GM18520 (cell line): ENCODE measurements around the gene MXI1.

Source experiments
- ATAC-seq: cut with Tn5 transposase; IDR thresholded peaks from one replicate; pipeline ENCODE4 v1.9.1; 2021; ENCODE audit not compliant: unreplicated experiment

The MXI1 gene

GRCh38 chr10:110273474-110273873 is 66.1 kb downstream of the MXI1 start:
- no peak for ATAC-seq

GRCh38 chr10:110274072-110274627 is 66.7 kb downstream of the MXI1 start:
- ATAC-seq, result no peak

GRCh38 chr10:110274647-110275046 is 67.2 kb downstream of the MXI1 start:
- ATAC-seq, result no peak

DNA sequence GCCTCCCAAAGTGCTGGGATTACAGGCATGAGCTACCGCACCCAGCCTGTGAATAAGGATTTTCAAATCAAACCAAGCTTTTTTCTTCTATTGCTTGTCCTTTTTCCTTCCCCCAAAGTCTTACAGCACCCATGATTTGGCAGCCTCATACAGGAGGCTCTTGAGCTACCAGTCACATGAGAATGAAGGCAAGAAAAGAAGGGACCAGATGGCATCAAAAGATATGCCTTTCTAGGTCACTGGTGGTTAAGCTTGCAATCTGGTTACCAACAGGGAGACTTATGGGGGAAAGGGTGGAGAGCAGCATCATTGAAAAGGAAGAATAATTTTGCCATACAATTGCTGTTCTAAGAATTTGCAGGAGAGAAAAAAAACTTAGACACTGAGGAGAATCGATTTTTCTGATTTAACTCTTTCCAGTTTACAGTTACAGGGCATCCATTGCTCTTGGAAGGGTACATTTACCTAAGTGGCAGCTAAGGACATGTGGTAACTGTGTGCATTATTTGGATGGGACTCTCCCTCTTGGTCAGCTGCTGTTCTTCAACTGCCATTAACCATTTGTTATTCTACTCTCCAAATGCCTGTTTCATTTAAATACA is 67.8 kb downstream of the MXI1 start:
- ATAC-seq, result no peak

DNA sequence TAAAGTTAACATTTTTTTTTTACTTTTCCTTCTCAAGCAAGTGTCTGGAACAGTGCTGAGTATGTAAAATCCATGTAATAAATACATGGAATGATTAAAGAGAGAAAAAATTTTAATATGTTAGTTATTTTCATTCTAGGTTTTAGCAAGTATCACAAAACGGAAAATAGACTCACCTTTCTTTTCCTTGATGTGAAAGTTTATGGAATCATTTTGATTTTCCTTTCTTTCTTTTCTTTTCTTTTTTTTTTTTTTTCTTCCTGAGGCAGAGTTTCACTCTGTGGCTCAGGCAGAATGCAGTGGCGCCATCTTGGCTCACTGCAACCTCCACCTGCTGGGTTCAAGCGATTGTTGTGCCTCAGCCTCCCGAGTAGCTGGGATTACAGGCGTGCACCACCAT is 69.2 kb downstream of the MXI1 start:
- no peak for ATAC-seq

DNA sequence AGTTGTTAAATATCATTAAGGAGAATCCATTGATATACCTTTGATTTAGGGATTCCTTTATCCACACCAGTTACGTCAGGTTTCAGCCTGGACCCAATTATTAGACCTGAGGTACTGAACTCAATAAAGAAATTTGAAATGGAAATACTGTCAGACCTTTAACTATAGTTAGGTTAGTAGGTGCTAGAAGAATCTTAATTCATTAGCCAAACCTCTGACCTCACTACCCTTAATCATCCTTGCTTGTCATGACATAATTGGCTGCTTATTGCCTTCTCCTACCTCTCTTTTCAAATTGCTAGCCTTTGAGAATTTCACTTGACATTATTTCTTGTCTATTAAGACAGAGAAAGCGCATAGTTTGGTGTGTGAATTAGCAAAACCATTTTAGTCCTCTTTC is 70.2 kb downstream of the MXI1 start:
- ATAC-seq, result no peak

- no peak for ATAC-seq
Observed at GRCh38 chr10:110278562-110279406, 71.4 kb downstream of the MXI1 start.

DNA sequence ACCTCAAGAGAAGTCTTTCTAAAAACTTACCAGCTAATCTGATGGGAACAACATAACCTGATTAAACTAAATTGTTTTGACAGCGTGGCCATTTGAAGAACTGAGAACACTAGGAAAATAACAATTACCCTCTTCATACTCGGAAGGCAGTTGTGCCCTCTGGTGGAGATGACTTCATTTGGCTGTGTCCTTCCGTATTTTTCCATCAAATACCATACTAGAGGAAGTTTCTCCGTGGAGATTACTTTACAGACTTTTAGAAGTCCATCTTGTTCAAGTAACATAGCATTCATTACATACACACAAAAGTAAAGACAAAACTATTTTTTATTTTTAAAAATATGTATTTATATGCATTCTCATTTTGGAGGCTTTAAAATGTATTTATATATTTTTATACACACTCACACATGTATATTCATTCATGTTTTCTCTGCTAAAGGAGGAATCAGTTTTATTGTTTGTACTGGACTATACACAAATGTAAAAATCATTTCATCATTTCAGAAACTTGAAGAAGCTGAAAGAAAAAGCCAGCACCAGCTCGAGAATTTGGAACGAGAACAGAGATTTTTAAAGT is 72.1 kb downstream of the MXI1 start:
- ATAC-seq, result no peak

DNA sequence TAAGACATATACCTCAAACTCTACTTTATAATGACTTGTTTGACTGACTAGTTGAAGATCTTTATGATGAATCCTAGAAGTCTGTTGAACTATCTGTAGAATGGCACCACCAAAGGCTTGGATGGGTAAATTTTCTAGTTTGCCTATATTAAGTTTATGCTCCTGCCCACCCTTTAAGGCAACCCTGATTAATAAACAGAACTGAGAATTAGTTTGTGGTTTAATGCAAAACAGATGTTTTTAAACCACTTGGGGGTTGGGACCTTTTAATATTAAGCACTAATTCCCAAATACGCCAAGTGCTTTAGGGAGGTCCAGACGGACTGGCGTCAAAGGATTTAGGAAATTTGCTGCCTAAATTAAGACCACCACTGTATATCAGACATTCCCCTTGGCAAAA is 76.9 kb downstream of the MXI1 start:
- ATAC-seq, result no peak

- ATAC-seq, result no peak
Observed at GRCh38 chr10:110285501-110285900, 78.1 kb downstream of the MXI1 start.

GRCh38 chr10:110286841-110287240 is 79.4 kb downstream of the MXI1 start:
- ATAC-seq, result no peak

GRCh38 chr10:110296966-110297365 is 89.6 kb downstream of the MXI1 start:
- no peak for ATAC-seq

- ATAC-seq, result no peak
Observed at GRCh38 chr10:110300486-110300986, 93.1 kb downstream of the MXI1 start.

DNA sequence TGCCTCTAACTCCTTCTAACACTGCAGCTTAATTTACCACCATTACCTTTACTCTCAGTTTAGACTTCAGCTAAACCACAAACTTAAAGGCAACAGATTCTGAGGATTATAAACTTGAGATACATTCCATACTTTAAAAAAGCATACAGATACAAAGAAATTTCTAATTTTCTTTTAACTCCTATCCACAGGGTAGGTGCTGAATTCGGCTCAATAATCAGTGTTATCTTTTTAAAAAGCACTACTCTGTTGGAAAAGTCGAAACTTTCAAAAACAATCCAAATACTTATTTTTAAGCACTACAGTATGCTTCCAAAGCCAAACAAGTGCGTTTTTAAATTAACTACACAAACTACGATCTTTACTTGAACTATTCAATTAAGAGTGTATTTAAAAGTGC is 96.3 kb downstream of the MXI1 start:
- ATAC-seq, result no peak

DNA sequence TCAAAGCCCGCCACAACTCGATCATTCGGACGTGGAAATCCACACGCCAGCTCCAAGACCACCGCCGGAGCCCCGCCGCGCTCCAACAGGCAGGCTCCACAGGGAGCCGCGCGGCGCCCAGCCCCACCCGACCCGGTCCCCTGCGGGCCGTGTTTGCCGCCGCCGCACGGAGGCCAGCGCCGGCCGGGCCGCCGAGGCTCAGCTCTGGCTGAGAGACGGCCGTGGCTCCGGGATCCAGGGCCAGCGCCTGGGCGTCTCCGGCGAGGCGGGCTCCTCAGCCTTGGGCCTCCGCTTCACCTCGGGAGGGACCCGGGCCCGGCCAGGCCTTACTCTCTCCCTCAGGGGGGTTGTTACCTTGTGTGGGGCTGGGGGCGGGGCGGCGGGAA is 97.0 kb downstream of the MXI1 start:
- peak; percentile 13 for ATAC-seq

- peak; percentile 92 for ATAC-seq
Observed at GRCh38 chr10:110304780-110305421, 97.5 kb downstream of the MXI1 start, which contains the start of gene SMNDC1. Gene SMNDC1 (minus strand): TSS chr10:110304920. CDS start chr10:110303587, 1,333 bp downstream.

DNA sequence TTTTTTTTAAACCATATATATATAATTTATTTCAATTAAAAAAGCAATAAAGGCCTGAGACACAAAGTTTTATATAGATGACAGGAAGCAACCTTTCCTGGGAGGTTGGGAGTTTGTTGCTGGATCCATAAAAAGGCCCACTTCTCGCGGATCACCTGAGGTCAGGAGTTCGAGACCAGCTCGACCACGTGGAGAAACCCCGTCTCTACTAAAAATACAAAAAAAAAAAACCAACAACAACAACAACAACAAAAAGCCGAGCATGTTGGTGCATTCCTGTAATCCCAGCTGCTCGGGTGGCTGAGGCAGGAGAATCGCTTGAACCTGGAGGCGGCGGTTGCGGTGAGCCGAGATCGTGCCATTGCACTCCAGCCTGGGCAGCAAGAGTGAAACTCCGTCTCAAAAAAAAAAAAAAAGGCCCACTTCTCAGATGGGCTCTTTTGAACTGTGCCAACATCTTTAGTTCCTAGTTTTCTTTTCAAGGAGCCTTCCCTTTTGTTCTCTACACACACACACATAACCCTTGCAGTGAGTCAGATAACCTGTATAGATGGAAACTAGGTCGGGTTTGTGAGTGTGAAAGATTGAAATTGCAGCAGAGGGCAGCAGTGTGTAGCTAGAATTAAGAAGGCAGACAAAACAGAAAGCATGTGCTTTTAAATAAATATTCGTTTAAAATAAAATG is 98.5 kb downstream of the MXI1 start:
- ATAC-seq, result peak; percentile 37

DNA sequence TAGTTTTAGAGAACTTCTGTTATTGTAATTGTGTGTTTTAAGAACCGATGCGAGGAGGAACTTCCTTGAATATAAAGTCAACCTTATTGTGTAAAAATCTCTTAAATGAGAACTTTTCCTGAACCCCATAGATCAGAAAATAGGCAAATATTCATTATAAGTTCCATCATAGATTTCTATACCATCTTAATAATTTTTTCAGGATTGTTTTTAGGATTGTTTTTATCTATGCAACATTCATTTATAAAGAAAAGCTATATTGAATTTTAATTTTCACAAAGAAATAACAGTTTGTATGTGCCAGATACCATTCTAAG is 99.0 kb downstream of the MXI1 start:
- no peak for ATAC-seq

DNA sequence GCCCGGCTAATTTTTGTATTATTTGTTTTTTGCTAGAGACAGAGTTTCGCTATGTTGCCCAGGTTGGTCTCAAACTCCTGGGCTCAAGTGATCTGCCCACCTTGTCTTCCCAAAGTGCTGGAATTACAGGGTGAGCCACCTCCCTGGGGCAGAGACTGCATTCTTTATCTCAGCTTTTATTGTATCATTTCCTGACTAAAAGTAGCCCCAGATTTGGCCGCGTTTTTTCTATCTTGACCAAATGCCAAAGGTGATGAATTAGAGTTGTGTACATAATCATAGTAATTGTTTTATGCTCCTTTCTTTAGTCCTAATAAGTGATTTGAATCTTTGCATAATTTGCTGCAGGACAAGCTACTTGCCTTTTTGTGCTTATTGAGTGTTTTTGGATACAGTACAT is 100.4 kb downstream of the MXI1 start:
- no peak for ATAC-seq

DNA sequence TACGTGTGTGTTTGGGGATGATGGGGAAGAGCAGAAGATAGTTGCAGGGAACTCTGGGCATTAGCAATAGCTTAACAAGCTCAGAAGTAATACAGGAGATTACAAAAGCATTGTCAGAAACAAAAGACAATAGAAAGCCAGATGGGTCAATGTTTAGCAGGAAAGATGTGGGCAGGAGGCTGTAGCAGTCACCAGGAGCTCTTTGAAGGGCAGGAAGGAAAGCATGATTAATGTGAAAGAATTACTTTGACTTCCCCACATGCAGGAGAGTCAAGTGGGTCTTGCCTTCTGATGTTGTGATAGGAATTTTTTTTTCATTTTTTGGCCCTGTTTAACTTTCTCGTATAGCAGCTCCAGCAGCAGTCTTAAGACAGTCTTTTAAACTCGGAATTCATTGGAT is 103.3 kb downstream of the MXI1 start:
- no peak for ATAC-seq
